OCI-LY1 (cell line): ENCODE results near the gene CGB7.
"Not testable (repeated sequence)": the region's sequence is repeated elsewhere in the genome, so short reads cannot be mapped to it uniquely, and the experiment has no call there.

Experiments used
- CTCF ChIP-seq: fragments of 200-600 bp; sonication (generic), shearing (Covaris generic); IDR thresholded peaks from 2 replicates; pipeline ENCODE4 v1.5.1; 2017; ENCODE audit warnings: mild to moderate bottlenecking, antibody characterized with exemption, low read length, moderate library complexity, mixed read lengths
- EZH2 ChIP-seq: fragments of 200-600 bp; sonication (generic), shearing (Covaris generic); IDR thresholded peaks from 2 replicates; pipeline ENCODE4 v1.8.0; 2017; ENCODE audit warnings: borderline replicate concordance, mixed run types, mild to moderate bottlenecking, antibody characterized with exemption, low read length, moderate library complexity, mixed read lengths

DNA sequence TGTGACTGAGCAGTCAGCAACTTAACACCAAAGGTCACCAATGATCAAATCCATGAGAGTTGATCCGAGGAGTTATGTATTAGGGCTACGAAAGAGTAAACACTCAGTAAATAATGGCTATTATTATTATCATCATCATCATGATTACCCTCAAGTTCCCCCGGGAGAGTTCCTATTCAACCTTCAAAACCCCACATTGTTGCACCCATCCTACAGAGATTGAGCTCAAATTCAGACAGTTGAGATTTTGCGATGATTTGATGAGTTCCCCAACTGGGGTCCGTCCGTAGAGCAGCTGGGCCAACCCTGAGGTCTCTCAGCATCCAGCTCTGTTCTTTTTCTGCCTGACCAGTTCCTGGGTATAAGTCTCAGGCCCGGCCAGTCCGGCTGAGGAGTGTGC, 19.4 kb downstream of the CGB7 start:
- TF ChIP-seq EZH2, CTCF: not testable (repeated sequence)
